Endothelial cell of umbilical vein (primary cell): ENCODE measurements around the gene GSN. TPM values are rescaled to one million over a fixed set of nuclear protein-coding genes. Genes with fewer than 3 reads are reported as not detected.

Experiments used
- BruUV-seq: library from RNA; stranded (reverse); fragments of 400-500 nt; replicated peaks from 2 replicates; lab custom pipeline; 2021; lab: Mats Ljungman, UMichigan
- CTCF ChIA-PET: fragments of 300-600, 350-600 bp; sonication (Branson Sonifier 250); formaldehyde crosslinking; loops from one replicate; lab custom pipeline; 2021; ENCODE audit warnings: antibody characterized with exemption, inconsistent platforms; lab: Charles Lee
- POLR2A ChIA-PET: fragments of 300-600, 350-600 bp; sonication (Branson Sonifier 250); formaldehyde crosslinking; loops from one replicate; lab custom pipeline; 2021; ENCODE audit warnings: antibody characterized with exemption, inconsistent platforms; lab: Charles Lee
- DNase-seq: peaks from one replicate; pipeline ENCODE4 v3.0.0-alpha.2; 2011; ENCODE audit warnings: low read depth, low spot score
- FAIRE-seq: peaks from 2 replicates; lab custom pipeline; 2011; peaks lifted over from hg19 to GRCh38; lab: Jason Lieb, UNC
- H2AFZ ChIP-seq: 2 replicates; pipeline ENCODE4 v1.6.0; 2012; ENCODE audit warnings: low read depth, low read length, control low read depth, inconsistent platforms
- H3K27ac ChIP-seq: 2 replicates; pipeline ENCODE4 v1.5.1; 2011; ENCODE audit warnings: low read depth, mild to moderate bottlenecking, control low read depth, low read length, moderate library complexity; ENCODE audit not compliant: insufficient read depth
- H3K27me3 ChIP-seq, 2 experiments: 2 replicates each; pipeline versions ENCODE4 v1.6.0 to v1.6.1; 2011; ENCODE audit warnings: low read length in 2 of 2, mixed read lengths in 1 of 2; ENCODE audit not compliant: control insufficient read depth in 2 of 2, insufficient read depth in 2 of 2
- H3K36me3 ChIP-seq, 2 experiments: 2 replicates in 1 of 2; 3 replicates in 1 of 2; pipeline ENCODE4 v1.5.1; 2011; ENCODE audit warnings: low read length in 2 of 2, mild to moderate bottlenecking in 1 of 2, moderate library complexity in 1 of 2; ENCODE audit not compliant: control insufficient read depth in 2 of 2, insufficient read depth in 2 of 2; ENCODE audit errors: extremely low read depth in 1 of 2
- H3K4me1 ChIP-seq: 3 replicates; pipeline ENCODE4 v1.5.1; 2011; ENCODE audit warnings: mild to moderate bottlenecking, low read length; ENCODE audit not compliant: control insufficient read depth, insufficient read depth; ENCODE audit errors: extremely low read depth
- H3K4me2 ChIP-seq: 2 replicates; pipeline ENCODE4 v1.6.1; 2011; ENCODE audit warnings: low read length, control low read depth, mixed read lengths; ENCODE audit not compliant: insufficient read depth
- H3K4me3 ChIP-seq, 3 experiments: fragments of 200-600 bp in 1 of 3; sonication (generic), shearing (Covaris generic) in 1 of 3; replicated peaks in 1 of 3; 2 replicates each; pipeline ENCODE4 v1.5.1; 2011 to 2016; ENCODE audit warnings: control low read depth in 3 of 3, low read length in 3 of 3, mild to moderate bottlenecking in 2 of 3, inconsistent platforms in 1 of 3, low read depth in 1 of 3, moderate library complexity in 1 of 3; ENCODE audit not compliant: insufficient read depth in 1 of 3
- H3K79me2 ChIP-seq: 2 replicates; pipeline ENCODE4 v1.6.0; 2012; ENCODE audit warnings: low read length, inconsistent platforms; ENCODE audit not compliant: control insufficient read depth, insufficient read depth
- H3K9ac ChIP-seq: replicated peaks from 2 replicates; pipeline ENCODE3; 2011; ENCODE audit warnings: low read length, control low read depth; ENCODE audit not compliant: insufficient read depth; ENCODE audit errors: extremely low read depth
- H3K9me1 ChIP-seq: replicated peaks from 3 replicates; pipeline ENCODE4 v1.6.0; 2011; ENCODE audit warnings: mild to moderate bottlenecking, low read length; ENCODE audit not compliant: control insufficient read depth, insufficient read depth; ENCODE audit errors: extremely low read depth
- H3K9me3 ChIP-seq: replicated peaks from 2 replicates; pipeline ENCODE4 v1.5.1; 2012; ENCODE audit warnings: low read length, inconsistent platforms; ENCODE audit not compliant: control insufficient read depth, insufficient read depth
- H4K20me1 ChIP-seq: replicated peaks from 2 replicates; pipeline ENCODE3; 2011; ENCODE audit warnings: mild to moderate bottlenecking, low read length; ENCODE audit not compliant: control insufficient read depth, insufficient read depth; ENCODE audit errors: extremely low read depth
- EZH2 ChIP-seq: IDR thresholded peaks from 2 replicates; pipeline ENCODE4 v1.6.1; 2012; ENCODE audit warnings: borderline replicate concordance, low read depth, mild to moderate bottlenecking, moderate library complexity, low read length, inconsistent platforms; ENCODE audit not compliant: severe bottlenecking
- FOS ChIP-seq: IDR thresholded peaks from 2 replicates; pipeline ENCODE4 v1.6.1; 2011; ENCODE audit warnings: mild to moderate bottlenecking, low read length, moderate library complexity, borderline replicate concordance; ENCODE audit not compliant: insufficient read depth
- GATA2 ChIP-seq: IDR thresholded peaks from 2 replicates; pipeline ENCODE4 v1.7.0; 2011; ENCODE audit warnings: low read depth, mild to moderate bottlenecking, moderate library complexity, mixed read lengths, low read length; ENCODE audit not compliant: insufficient read length, insufficient read depth
- MYC ChIP-seq: IDR thresholded peaks from one replicate; pipeline ENCODE4 v1.6.1; 2011; ENCODE audit warnings: mild to moderate bottlenecking, low read depth, low read length
- POLR2A ChIP-seq: IDR thresholded peaks from 2 replicates; pipeline ENCODE4 v1.6.1; 2012; ENCODE audit warnings: low read depth, mild to moderate bottlenecking, control low read depth, low read length
- POLR2AphosphoS5 ChIP-seq: IDR thresholded peaks from 2 replicates; pipeline ENCODE4 v1.6.1; 2012; ENCODE audit warnings: low read depth, mild to moderate bottlenecking, control low read depth, low read length, moderate library complexity; ENCODE audit not compliant: insufficient read depth
- dilution Hi-C: fragments of 300-500 bp; cut with MboI; formaldehyde crosslinking; loops from one replicate; pipeline ENCODE4 v1.15.0; 2019; ENCODE audit warnings: low sequenced_read_pairs; ENCODE audit not compliant: extremely low pct_ligation_motif_present
- intact Hi-C: fragments of 100-400 bp; cut with micrococcal nuclease; formaldehyde crosslinking; loops from one replicate; pipeline ENCODE4 v1.10.0; 2022
- polyA plus RNA-seq, 4 experiments: library from polyadenylated mRNA; depleted of rRNA in 3 of 4; stranded (reverse) in 3 of 4; unstranded in 1 of 4; fragments of >200 nt; gene quantifications; 2 replicates each; pipeline versions ENCODE4 v1.2.1 to v1.2.3, GENCODE V29; 2011 to 2012; ENCODE audit warnings: missing spikeins in 1 of 4
- total RNA-seq: library from RNA; stranded (reverse); gene quantifications from 2 replicates; pipeline ENCODE4 v1.2.3, GENCODE V29; 2021
- TF ChIP-seq, protein P1 (sequence below): IDR thresholded peaks from 2 replicates; pipeline ENCODE4 v1.6.1; 2011; ENCODE audit not compliant: insufficient read depth, insufficient read length

GSN gene
- total and polyA plus RNA-seq, 2 donors (not counting 3 experiments of a cell fraction or from before 2014, with no cell fraction given): 130 to 232 TPM

- no peaks in the 10 kb centered on the region for H3K4me1 ChIP-seq
- no peak overlapping the region for H2AFZ ChIP-seq
- BruUV-seq: no TSS peak
- H3K4me3 ChIP-seq: no peak overlapping the region
- CTCF ChIA-PET: interaction anchor here (1.5 to 2.2 kb wide), 2 partner anchors 9 to 32 kb away, joined by 5 to 8 read pairs; no protein-coding TSS in a partner anchor
- no peak for TF ChIP-seq POLR2AphosphoS5
- TF ChIP-seq GATA2: no peak
- TF ChIP-seq, protein P1, sequence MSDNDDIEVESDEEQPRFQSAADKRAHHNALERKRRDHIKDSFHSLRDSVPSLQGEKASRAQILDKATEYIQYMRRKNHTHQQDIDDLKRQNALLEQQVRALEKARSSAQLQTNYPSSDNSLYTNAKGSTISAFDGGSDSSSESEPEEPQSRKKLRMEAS: no peak
- TF ChIP-seq EZH2: no peak
- no peak for TF ChIP-seq POLR2A
- TF ChIP-seq MYC: no peak
- H3K4me2 ChIP-seq: no peak overlapping the region
- DNase-seq: no peak
- H3K9ac ChIP-seq: no peak overlapping the region
- POLR2A ChIA-PET: no interaction called here
- no peaks in the 10 kb centered on the region for H3K79me2 ChIP-seq
- dilution Hi-C loops (no loop called here), intact Hi-C loops (no loop called here)
- H3K27ac ChIP-seq: no peak overlapping the region
- no peaks in the 10 kb centered on the region for H3K27me3 ChIP-seq
- no peaks in the 10 kb centered on the region for H3K9me1 ChIP-seq
- H3K36me3 ChIP-seq: peaks cover 11 to 31% of the 10 kb centered on the region in 2 experiments
- no peaks in the 10 kb centered on the region for H3K9me3 ChIP-seq
- no peaks in the 10 kb centered on the region for H4K20me1 ChIP-seq
- FAIRE-seq: no peak
These were observed 42.6 kb downstream of the GSN start for GRCh38 chr9:121310571-121310970.

GRCh38 chr9:121312169-121312568 is 44.2 kb downstream of the GSN start:
- Histone ChIP-seq H3K9me3 (no peaks in the 10 kb centered on the region), H3K4me1 (no peaks in the 10 kb centered on the region), H2AFZ (no peak overlapping the region), H3K27ac (no peak overlapping the region), H4K20me1 (no peaks in the 10 kb centered on the region), H3K9ac (no peak overlapping the region), H3K4me3 (no peak overlapping the region), H3K79me2 (no peaks in the 10 kb centered on the region), H3K27me3 (no peaks in the 10 kb centered on the region), H3K9me1 (no peaks in the 10 kb centered on the region), H3K4me2 (no peak overlapping the region), H3K36me3 (peaks cover 14 to 35% of the 10 kb centered on the region in 2 experiments)
- ChIA-PET POLR2A (no interaction called here), CTCF (no interaction called here)
- BruUV-seq: no TSS peak
- intact Hi-C loops (no loop called here), dilution Hi-C loops (no loop called here)
- no peak for DNase-seq
- FAIRE-seq: no peak
- TF ChIP-seq POLR2A (no peak), POLR2AphosphoS5 (no peak), MYC (no peak), FOS (no peak), GATA2 (no peak)
